CD4-positive, alpha-beta T cell treated with Interleukin-21 for 1 hour (primary cell): ENCODE measurements around the gene PRSS48.
"Not testable (repeated sequence)": the region's sequence is repeated elsewhere in the genome, so short reads cannot be mapped to it uniquely, and the experiment has no call there.

Experiments
- DNase-seq: peaks from one replicate; pipeline ENCODE4 v3.0.0-alpha.2; 2020

Gene PRSS48

GRCh38 chr4:151276787-151277562, at the start of gene PRSS48:
PRSS48 (plus strand) TSS chr4:151277161; CDS start chr4:151277173, 12 bp downstream.
- DNase-seq: peak; percentile 12

GRCh38 chr4:151227172-151227571, 49.8 kb upstream of the PRSS48 start:
- no peak for DNase-seq

- no peak for DNase-seq
Measured at GRCh38 chr4:151227731-151228130, 49.2 kb upstream of the PRSS48 start.

- no peak for DNase-seq
Measured at GRCh38 chr4:151228189-151229119, 48.5 kb upstream of the PRSS48 start.

GRCh38 chr4:151231915-151232595, 44.9 kb upstream of the PRSS48 start:
- DNase-seq: no peak

GRCh38 chr4:151233600-151233999, 43.4 kb upstream of the PRSS48 start:
- no peak for DNase-seq

- not testable (repeated sequence) for DNase-seq
Measured at GRCh38 chr4:151235373-151235772, 41.6 kb upstream of the PRSS48 start.

GRCh38 chr4:151236036-151236435, 40.9 kb upstream of the PRSS48 start:
- no peak for DNase-seq

GRCh38 chr4:151238477-151238876, 38.5 kb upstream of the PRSS48 start:
- DNase-seq: no peak

GRCh38 chr4:151239608-151240007, 37.4 kb upstream of the PRSS48 start:
- no peak for DNase-seq

GRCh38 chr4:151242305-151242704, 34.7 kb upstream of the PRSS48 start:
- DNase-seq: no peak

GRCh38 chr4:151246742-151247141, 30.2 kb upstream of the PRSS48 start:
- DNase-seq: no peak

GRCh38 chr4:151247395-151247794, 29.6 kb upstream of the PRSS48 start:
- no peak for DNase-seq

- no peak for DNase-seq
Measured at GRCh38 chr4:151248519-151248918, 28.4 kb upstream of the PRSS48 start.

- no peak for DNase-seq
Measured at GRCh38 chr4:151250706-151251105, 26.3 kb upstream of the PRSS48 start.

GRCh38 chr4:151251603-151252304, 25.2 kb upstream of the PRSS48 start:
- no peak for DNase-seq

GRCh38 chr4:151255226-151255625, 21.7 kb upstream of the PRSS48 start:
- DNase-seq: not testable (repeated sequence)

GRCh38 chr4:151255680-151256079, 21.3 kb upstream of the PRSS48 start:
- not testable (repeated sequence) for DNase-seq

GRCh38 chr4:151256134-151256533, 20.8 kb upstream of the PRSS48 start:
- no peak for DNase-seq

GRCh38 chr4:151257704-151258103, 19.3 kb upstream of the PRSS48 start:
- no peak for DNase-seq

- DNase-seq: no peak
Measured at GRCh38 chr4:151259752-151260151, 17.2 kb upstream of the PRSS48 start.

- DNase-seq: no peak
Measured at GRCh38 chr4:151260526-151260925, 16.4 kb upstream of the PRSS48 start.

- no peak for DNase-seq
Measured at GRCh38 chr4:151263455-151263854, 13.5 kb upstream of the PRSS48 start.
